ENCODE data around the gene LUM. TPM values are rescaled to one million over a fixed set of nuclear protein-coding genes. Genes with fewer than 3 reads are reported as not detected.

Gene LUM
- total RNA-seq, 6 experiments from 2014 or later: 5.1 to 51.2 (median 10.1) TPM

DNA sequence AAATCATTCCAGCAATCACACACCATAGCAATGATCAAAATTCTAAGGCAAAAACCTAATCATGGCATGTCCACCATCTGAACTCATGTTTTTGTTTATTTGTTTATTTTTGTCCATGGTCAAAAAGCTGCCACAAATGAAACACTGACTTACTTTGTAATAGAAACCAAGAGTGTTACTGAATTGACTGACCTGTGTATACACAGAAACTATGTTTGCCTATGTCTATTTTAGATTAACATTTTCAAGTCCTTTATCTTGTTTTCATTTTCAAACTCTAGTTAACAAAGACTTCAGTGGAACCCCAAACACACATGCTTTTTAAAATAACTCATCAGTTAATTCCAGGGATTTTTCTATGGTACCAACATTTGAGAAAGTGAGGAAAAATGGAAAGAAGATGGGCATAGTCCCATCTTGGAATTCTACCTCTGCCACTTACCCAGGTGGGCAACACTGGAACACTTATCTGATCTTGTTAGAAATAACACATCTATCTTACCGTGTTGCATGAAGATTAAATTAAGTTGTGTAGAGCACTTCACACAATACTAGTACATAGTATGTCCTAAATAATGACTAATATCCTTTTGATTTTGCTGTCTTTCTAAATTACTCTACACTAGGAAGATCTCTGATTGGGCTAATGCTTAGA is 6.4 kb downstream of the LUM start:
- ATAC-seq: no peak

DNA sequence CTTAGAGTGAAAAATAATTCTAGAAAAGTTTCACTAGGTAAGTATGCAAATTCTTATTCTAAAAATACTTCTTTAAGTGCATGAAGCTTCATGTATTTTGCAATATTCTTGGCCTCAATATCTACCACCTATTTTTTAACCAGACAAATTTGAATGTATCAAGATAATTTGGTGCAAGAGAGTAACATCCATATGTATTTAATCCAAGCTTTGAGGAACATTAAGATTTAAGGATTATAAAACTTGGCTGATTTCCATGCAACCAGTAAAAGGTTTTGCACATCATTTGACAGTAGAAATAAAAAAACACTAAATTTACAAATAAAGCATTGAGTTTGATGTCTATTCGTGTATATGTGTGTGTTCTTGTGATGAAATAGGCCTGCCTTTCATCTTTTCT is 7.7 kb downstream of the LUM start:
- Histone ChIP-seq H3K36me3 (no peaks in the 10 kb centered on the region), H3K4me3 (no peak overlapping the region), H3K4me1 (no peaks in the 10 kb centered on the region), H3K27me3 (no peaks in the 10 kb centered on the region), H3K27ac (no peak overlapping the region), H3K9me3 (no peaks in the 10 kb centered on the region)
- intact Hi-C loops (cut with DNase I): no loop called here
- ATAC-seq (no peak), DNase-seq (no peak)
- WGBS (ENCODE audit: insufficient coverage, low coverage, low lambda C conversion rate, missing lambda C conversion rate): 9% methylated on average over 1 of the region's 1 CpG
- TF ChIP-seq POLR2A (IDR thresholded peaks at IDR 0.05): no peak
- TF ChIP-seq, protein P1, sequence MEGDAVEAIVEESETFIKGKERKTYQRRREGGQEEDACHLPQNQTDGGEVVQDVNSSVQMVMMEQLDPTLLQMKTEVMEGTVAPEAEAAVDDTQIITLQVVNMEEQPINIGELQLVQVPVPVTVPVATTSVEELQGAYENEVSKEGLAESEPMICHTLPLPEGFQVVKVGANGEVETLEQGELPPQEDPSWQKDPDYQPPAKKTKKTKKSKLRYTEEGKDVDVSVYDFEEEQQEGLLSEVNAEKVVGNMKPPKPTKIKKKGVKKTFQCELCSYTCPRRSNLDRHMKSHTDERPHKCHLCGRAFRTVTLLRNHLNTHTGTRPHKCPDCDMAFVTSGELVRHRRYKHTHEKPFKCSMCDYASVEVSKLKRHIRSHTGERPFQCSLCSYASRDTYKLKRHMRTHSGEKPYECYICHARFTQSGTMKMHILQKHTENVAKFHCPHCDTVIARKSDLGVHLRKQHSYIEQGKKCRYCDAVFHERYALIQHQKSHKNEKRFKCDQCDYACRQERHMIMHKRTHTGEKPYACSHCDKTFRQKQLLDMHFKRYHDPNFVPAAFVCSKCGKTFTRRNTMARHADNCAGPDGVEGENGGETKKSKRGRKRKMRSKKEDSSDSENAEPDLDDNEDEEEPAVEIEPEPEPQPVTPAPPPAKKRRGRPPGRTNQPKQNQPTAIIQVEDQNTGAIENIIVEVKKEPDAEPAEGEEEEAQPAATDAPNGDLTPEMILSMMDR (IDR thresholded peaks at IDR 0.05): no peak

More for the DNA sequence above, 6.4 kb downstream of the LUM start:
- H3K9me3 ChIP-seq: no peaks in the 10 kb centered on the region
- no peaks in the 10 kb centered on the region for H3K36me3 ChIP-seq
- 22% methylated on average over 1 of the region's 1 CpG for WGBS (ENCODE audit: insufficient coverage, low coverage, low lambda C conversion rate, missing lambda C conversion rate)
- intact Hi-C loops (cut with DNase I): no loop called here
- no peak for DNase-seq
- no peaks in the 10 kb centered on the region for H3K27me3 ChIP-seq
- no peaks in the 10 kb centered on the region for H3K4me1 ChIP-seq
- no peak for TF ChIP-seq POLR2A (IDR thresholded peaks at IDR 0.05)
- TF ChIP-seq, protein P1 (IDR thresholded peaks at IDR 0.05): no peak
- no peak overlapping the region for H3K27ac ChIP-seq
- H3K4me3 ChIP-seq: no peak overlapping the region

DNA sequence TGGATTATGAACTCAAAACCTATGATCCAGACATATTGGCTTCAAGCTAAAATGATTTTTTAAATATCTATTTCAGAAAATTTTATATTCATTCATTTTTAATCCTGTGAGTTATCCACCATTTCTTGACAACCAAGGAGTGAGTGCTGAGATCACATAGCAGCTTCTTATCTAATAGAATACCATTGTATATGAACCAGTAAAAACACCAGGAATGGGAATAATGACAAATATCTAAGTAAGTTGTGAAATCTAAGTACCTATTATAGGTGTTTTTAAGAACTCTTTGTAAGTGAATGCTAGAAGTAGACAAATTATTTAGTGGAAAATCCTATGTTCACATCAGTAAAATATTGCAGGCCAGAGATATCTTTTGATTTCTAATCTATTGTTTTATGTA is 8.2 kb downstream of the LUM start:
- Histone ChIP-seq H3K4me1 (no peaks in the 10 kb centered on the region), H3K27ac (no peak overlapping the region), H3K4me3 (no peak overlapping the region), H3K36me3 (no peaks in the 10 kb centered on the region), H3K9me3 (no peaks in the 10 kb centered on the region), H3K27me3 (no peaks in the 10 kb centered on the region)
- DNase-seq: no peak
- no peak for ATAC-seq
- TF ChIP-seq, protein P1 (IDR thresholded peaks at IDR 0.05): no peak
- TF ChIP-seq POLR2A (IDR thresholded peaks at IDR 0.05): no peak
- intact Hi-C loops (cut with DNase I): no loop called here

DNA sequence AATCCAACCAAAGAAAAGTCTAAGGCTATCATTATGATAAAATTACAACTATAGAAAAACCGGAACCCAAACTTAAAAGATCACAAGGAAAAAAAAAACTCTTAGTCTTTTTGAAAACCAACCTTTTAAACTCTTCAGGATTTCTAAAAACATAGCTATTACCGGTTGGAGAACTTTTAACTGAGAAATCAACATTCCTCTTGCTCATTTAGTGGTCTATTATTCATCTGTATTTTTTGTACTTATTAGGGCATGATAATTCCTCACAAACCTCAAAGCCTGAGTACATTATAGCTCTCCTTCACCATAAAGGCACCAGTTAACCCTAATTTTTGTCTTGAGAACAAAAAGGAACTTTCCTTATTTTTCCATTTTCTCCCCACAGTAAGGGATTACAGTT is 10.4 kb downstream of the LUM start:
- ATAC-seq: no peak
- Histone ChIP-seq H3K4me3 (no peak overlapping the region), H3K4me1 (no peaks in the 10 kb centered on the region), H3K27me3 (no peaks in the 10 kb centered on the region), H3K9me3 (no peaks in the 10 kb centered on the region), H3K36me3 (no peaks in the 10 kb centered on the region), H3K27ac (no peak overlapping the region)
- intact Hi-C loops (cut with DNase I): no loop called here
- TF ChIP-seq POLR2A (IDR thresholded peaks at IDR 0.05): no peak
- TF ChIP-seq, protein P1 (IDR thresholded peaks at IDR 0.05): no peak
- WGBS (ENCODE audit: insufficient coverage, low coverage, low lambda C conversion rate, missing lambda C conversion rate): 41% methylated on average over 2 of the region's 2 CpGs
- no peak for DNase-seq

DNA sequence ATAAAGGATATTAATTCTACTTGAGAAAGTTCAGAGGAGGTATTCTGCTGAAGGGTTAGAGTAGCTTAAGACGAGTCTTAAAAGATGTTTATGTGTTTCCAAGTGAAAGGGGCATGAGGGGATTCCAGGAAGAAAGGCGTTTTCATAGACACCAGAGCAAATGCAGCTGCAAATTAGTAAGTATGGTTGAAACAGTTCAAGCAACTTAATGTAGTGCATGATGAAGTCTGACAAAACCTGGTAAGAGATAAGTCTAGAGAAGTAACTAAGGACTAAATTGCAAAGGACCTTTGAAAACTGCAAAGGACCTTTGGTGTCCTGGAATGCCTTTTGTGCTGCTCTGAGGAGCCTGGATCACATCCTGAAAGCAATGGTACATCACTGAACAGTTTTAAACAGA is 11.5 kb downstream of the LUM start:
- DNase-seq: no peak
- 35% methylated on average over 2 of the region's 2 CpGs for WGBS (ENCODE audit: insufficient coverage, low coverage, low lambda C conversion rate, missing lambda C conversion rate)
- no peak overlapping the region for H3K27ac ChIP-seq
- ATAC-seq: no peak
- no peaks in the 10 kb centered on the region for H3K36me3 ChIP-seq
- H3K9me3 ChIP-seq: no peaks in the 10 kb centered on the region
- H3K4me3 ChIP-seq: no peak overlapping the region
- no peak for TF ChIP-seq POLR2A (IDR thresholded peaks at IDR 0.05)
- TF ChIP-seq, protein P1 (IDR thresholded peaks at IDR 0.05): no peak
- intact Hi-C loops (cut with DNase I): no loop called here
- no peaks in the 10 kb centered on the region for H3K4me1 ChIP-seq
- H3K27me3 ChIP-seq: no peaks in the 10 kb centered on the region

Data from right lobe of liver (tissue), 6 donors.